ENCODE results near the gene CCND1. TPM values are rescaled to one million over a fixed set of nuclear protein-coding genes. Genes with fewer than 3 reads are reported as not detected.
A peak's percentile ranks its signal among the peaks of the same experiment; 100 is the strongest.

CCND1 gene
- total and polyA plus RNA-seq, 8 donors: 159 to 581 (median 248) TPM

- Histone ChIP-seq H3K4me1 (peaks cover 29 to 66% of the 10 kb centered on the region in 2 donors), H3K9me3 (no peaks in the 10 kb centered on the region), H3K4me3 (peak overlapping the region; percentile 27 to 78), H3K27ac (peak overlapping the region; percentile 55 to 80), H3K27me3 (peaks cover 11 to 76% of the 10 kb centered on the region in 2 donors), H3K36me3 (no peaks in the 10 kb centered on the region)
- intact Hi-C loops (cut with DNase I): no loop called here
- ATAC-seq: no peak
- TF ChIP-seq CTCF (IDR thresholded peaks at IDR 0.05): no peak
- DNase-seq: peak in 1 of 4 donors; percentile 71
These were observed 3.6 kb upstream of the CCND1 start for GRCh38 chr11:69637198-69637940.

- peak; percentile 39 for ATAC-seq
These were observed 2.8 kb upstream of the CCND1 start for GRCh38 chr11:69637941-69638871.

DNA sequence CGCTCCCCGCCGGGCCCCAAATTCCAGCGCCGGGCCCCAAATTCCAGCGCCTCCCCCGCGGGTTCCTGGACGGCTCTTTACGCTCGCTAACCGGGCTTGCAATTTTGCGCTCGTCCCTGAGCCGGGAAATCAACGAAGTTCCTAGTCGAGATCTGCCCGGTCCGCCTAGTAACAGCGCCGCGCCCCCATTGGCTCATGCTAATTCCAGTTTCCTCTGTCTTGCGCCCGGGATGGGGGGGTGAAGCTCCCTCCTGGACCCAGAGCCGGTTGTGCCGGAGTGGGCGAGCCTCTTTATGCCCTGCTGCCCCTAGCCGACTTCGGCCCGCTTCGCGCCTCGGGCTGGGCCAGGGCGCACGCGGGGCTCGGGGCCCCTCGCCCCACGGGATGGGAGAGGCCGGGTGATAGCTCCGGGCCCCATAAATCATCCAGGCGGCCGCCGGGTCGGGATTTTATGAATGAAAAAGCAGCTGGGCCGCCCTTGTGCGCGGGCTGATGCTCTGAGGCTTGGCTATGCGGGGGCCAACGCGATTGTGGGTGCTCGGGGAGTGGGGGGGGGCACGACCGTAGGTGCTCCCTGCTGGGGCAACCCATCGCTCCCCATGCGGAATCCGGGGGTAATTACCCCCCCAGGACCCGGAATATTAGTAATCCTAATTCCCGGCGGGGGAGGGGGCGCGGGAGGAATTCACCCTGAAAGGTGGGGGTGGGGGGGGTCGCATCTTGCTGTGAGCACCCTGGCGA, 1.8 kb upstream of the CCND1 start:
- peak overlapping the region; percentile 31 to 78 for H3K4me3 ChIP-seq
- intact Hi-C loops (cut with DNase I): no loop called here
- peak overlapping the region; percentile 55 to 80 for H3K27ac ChIP-seq
- no peaks in the 10 kb centered on the region for H3K9me3 ChIP-seq
- H3K36me3 ChIP-seq: no peaks in the 10 kb centered on the region
- peaks cover 11 to 93% of the 10 kb centered on the region in 2 donors for H3K27me3 ChIP-seq
- no peak for TF ChIP-seq CTCF (IDR thresholded peaks at IDR 0.05)
- ATAC-seq: peak; percentile 70
- H3K4me1 ChIP-seq: peaks cover 32 to 79% of the 10 kb centered on the region in 2 donors
- DNase-seq: peak; percentile 92 to 96 (median 94)

More at GRCh38 chr11:69637941-69638871, 2.8 kb upstream of the CCND1 start:
- H3K9me3 ChIP-seq: no peaks in the 10 kb centered on the region
- H3K4me3 ChIP-seq: peak overlapping the region; percentile 12 to 78
- no peak for TF ChIP-seq CTCF (IDR thresholded peaks at IDR 0.05)
- peaks cover 32 to 70% of the 10 kb centered on the region in 2 donors for H3K4me1 ChIP-seq
- H3K36me3 ChIP-seq: no peaks in the 10 kb centered on the region
- peaks cover 11 to 84% of the 10 kb centered on the region in 2 donors for H3K27me3 ChIP-seq
- intact Hi-C loops (cut with DNase I): no loop called here
- H3K27ac ChIP-seq: peak overlapping the region; percentile 55 to 80
- DNase-seq: peak; percentile 67 to 83 (median 74)

DNA sequence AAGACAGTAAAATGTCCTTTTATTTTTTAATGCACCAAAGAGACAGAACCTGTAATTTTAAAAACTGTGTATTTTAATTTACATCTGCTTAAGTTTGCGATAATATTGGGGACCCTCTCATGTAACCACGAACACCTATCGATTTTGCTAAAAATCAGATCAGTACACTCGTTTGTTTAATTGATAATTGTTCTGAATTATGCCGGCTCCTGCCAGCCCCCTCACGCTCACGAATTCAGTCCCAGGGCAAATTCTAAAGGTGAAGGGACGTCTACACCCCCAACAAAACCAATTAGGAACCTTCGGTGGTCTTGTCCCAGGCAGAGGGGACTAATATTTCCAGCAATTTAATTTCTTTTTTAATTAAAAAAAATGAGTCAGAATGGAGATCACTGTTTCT, 1.1 kb upstream of the CCND1 start:
- TF ChIP-seq CTCF (IDR thresholded peaks at IDR 0.05): no peak
- Histone ChIP-seq H3K36me3 (no peaks in the 10 kb centered on the region), H3K27ac (peak overlapping the region in 1 of 2 donors; percentile 82), H3K9me3 (no peaks in the 10 kb centered on the region), H3K4me1 (peaks cover 39 to 85% of the 10 kb centered on the region in 2 donors), H3K27me3 (peaks cover 11 to 98% of the 10 kb centered on the region in 2 donors), H3K4me3 (peak overlapping the region in 1 of 2 donors; percentile 78)
- DNase-seq: no peak
- no peak for ATAC-seq
- intact Hi-C loops (cut with DNase I): loop anchor here (2.0 to 10.0 kb wide), 4 partner anchors 345 to 538 kb away; partner anchors contain the start of gene MYEOV (in 1 of the 2)

Data from left lung (tissue), 10 donors.